Measurements from ENCODE around the gene LRRC36. TPM values are rescaled to one million over a fixed set of nuclear protein-coding genes. Genes with fewer than 3 reads are reported as not detected.

The LRRC36 gene
- total and polyA plus RNA-seq, 2 donors from 2014 or later = 2.6 to 3.1 TPM

DNA sequence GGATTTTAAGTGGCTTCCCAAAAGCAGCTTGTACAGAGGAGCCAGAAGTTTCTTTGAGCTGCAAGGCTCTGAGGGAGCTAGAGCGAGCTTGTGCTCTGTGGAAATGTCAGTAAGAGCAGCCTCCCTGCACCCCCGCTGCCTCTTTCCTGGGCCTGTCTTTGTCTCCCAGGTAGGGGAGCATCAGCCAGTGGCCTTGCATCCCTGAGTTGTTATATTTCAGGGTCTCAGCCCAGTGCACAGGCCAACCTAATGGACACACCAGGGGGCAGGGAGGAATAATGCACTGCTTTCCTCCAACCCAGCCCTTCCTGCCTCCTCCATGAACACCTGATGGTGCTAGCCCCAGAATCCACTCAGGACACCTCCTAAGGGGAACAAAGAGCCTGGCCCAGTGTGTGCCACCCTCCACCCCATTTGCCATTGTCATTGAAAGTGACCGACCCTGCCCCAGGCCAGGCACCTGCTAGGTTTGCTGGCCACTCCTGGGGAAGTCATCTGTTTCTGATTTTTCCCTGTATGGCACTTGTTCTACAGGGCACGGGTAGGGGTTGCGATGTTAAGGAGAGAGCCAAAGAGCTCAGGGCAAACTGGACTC is 60.3 kb downstream of the LRRC36 start:
- Histone ChIP-seq H3K27ac (ENCODE audit: low read depth in 2 of 2, low read length in 2 of 2) (no peak overlapping the region), H3K4me3 (ENCODE audit: low read length in 3 of 3) (no peak overlapping the region), H3K9ac (ENCODE audit: low read length in 3 of 3) (no peak overlapping the region), H3K36me3 (ENCODE audit: control insufficient read depth in 2 of 3, insufficient read depth in 3 of 3, low read length in 3 of 3) (no peaks in the 10 kb centered on the region), H3K27me3 (ENCODE audit: control insufficient read depth, insufficient read depth, low read length) (no peaks in the 10 kb centered on the region), H3K4me1 (ENCODE audit: control insufficient read depth in 2 of 3, insufficient read depth in 2 of 3, low read depth in 1 of 3, low read length in 3 of 3) (peaks cover 0 to 2% (median 0%) of the 10 kb centered on the region in 3 donors), H3K9me3 (ENCODE audit: control insufficient read depth in 2 of 3, insufficient read depth in 1 of 3, low read length in 3 of 3) (no peaks in the 10 kb centered on the region)
- DNase-seq (no peak), FAIRE-seq (no peak)
- intact Hi-C loops (cut with DNase I) = no loop called here
- TF ChIP-seq, protein P1, sequence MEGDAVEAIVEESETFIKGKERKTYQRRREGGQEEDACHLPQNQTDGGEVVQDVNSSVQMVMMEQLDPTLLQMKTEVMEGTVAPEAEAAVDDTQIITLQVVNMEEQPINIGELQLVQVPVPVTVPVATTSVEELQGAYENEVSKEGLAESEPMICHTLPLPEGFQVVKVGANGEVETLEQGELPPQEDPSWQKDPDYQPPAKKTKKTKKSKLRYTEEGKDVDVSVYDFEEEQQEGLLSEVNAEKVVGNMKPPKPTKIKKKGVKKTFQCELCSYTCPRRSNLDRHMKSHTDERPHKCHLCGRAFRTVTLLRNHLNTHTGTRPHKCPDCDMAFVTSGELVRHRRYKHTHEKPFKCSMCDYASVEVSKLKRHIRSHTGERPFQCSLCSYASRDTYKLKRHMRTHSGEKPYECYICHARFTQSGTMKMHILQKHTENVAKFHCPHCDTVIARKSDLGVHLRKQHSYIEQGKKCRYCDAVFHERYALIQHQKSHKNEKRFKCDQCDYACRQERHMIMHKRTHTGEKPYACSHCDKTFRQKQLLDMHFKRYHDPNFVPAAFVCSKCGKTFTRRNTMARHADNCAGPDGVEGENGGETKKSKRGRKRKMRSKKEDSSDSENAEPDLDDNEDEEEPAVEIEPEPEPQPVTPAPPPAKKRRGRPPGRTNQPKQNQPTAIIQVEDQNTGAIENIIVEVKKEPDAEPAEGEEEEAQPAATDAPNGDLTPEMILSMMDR (IDR thresholded peaks at IDR 0.05; ENCODE audit: borderline replicate concordance, extremely low read depth, insufficient read depth) = no peak

DNA sequence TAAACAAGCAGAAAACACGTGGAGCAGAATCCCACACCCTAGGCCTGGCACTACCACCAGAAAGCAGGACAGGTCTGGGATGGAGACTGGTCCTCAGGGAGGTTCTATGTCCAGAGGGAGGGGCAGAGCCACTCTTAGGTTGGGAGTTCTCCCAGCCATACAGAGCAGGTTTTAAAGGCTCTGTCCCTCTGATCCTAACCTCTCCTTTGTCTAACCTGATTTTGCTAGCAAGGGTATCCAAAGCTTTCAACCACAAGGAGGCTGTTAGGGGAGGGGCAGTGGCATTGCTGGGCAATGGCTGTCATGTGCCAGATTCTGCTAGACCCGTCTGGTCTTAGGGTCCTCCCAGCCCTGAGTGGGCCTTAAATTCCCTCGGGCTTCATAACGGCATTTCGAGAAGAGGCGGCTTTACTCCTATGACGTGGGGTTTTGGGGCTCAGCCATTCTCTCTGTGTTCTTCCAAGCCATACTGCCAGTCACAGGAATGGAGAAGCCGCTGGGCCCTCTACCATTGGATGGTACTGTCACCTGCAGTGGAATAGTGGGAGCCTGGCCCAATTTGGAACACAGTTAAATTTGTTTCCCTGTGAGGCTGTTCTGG is 61.0 kb downstream of the LRRC36 start:
- Histone ChIP-seq H3K27me3 (ENCODE audit: control insufficient read depth, insufficient read depth, low read length) (no peaks in the 10 kb centered on the region), H3K27ac (ENCODE audit: low read depth in 2 of 2, low read length in 2 of 2) (no peak overlapping the region), H3K4me1 (ENCODE audit: control insufficient read depth in 2 of 3, insufficient read depth in 2 of 3, low read depth in 1 of 3, low read length in 3 of 3) (peaks cover 0 to 2% (median 0%) of the 10 kb centered on the region in 3 donors), H3K9ac (ENCODE audit: low read length in 3 of 3) (no peak overlapping the region), H3K9me3 (ENCODE audit: control insufficient read depth in 2 of 3, insufficient read depth in 1 of 3, low read length in 3 of 3) (no peaks in the 10 kb centered on the region), H3K4me3 (ENCODE audit: low read length in 3 of 3) (no peak overlapping the region), H3K36me3 (ENCODE audit: control insufficient read depth in 2 of 3, insufficient read depth in 3 of 3, low read length in 3 of 3) (no peaks in the 10 kb centered on the region)
- DNase-seq (no peak), FAIRE-seq (no peak)
- intact Hi-C loops (cut with DNase I) = no loop called here
- TF ChIP-seq, protein P1 (IDR thresholded peaks at IDR 0.05; ENCODE audit: borderline replicate concordance, extremely low read depth, insufficient read depth) = no peak

DNA sequence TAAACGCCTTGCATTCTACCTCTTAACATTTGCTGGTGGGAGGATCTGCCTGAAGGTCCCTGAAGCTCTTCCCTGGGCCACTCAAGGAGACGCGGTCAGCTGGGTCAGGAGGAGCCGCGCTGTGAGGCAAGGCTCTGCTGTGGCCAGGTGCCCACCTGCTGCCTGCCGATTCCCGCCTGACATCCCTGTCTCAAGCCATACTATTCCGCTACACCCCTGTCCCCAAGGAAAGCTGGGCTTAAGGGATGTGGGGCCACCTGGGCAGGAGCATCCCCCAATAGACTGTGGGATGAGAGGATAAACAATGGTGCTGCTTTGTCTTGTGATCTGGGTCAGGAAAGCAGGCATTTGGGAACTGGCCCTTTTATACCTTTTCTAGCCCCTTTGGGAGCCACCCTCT is 61.6 kb downstream of the LRRC36 start:
- no peak for DNase-seq
- Histone ChIP-seq H3K36me3 (ENCODE audit: control insufficient read depth in 2 of 3, insufficient read depth in 3 of 3, low read length in 3 of 3) (no peaks in the 10 kb centered on the region), H3K27ac (ENCODE audit: low read depth in 2 of 2, low read length in 2 of 2) (no peak overlapping the region), H3K4me3 (ENCODE audit: low read length in 3 of 3) (no peak overlapping the region), H3K27me3 (ENCODE audit: control insufficient read depth, insufficient read depth, low read length) (no peaks in the 10 kb centered on the region), H3K9ac (ENCODE audit: low read length in 3 of 3) (no peak overlapping the region), H3K9me3 (ENCODE audit: control insufficient read depth in 2 of 3, insufficient read depth in 1 of 3, low read length in 3 of 3) (no peaks in the 10 kb centered on the region), H3K4me1 (ENCODE audit: control insufficient read depth in 2 of 3, insufficient read depth in 2 of 3, low read depth in 1 of 3, low read length in 3 of 3) (peaks cover 0 to 8% (median 0%) of the 10 kb centered on the region in 3 donors)
- FAIRE-seq = no peak
- TF ChIP-seq, protein P1 (IDR thresholded peaks at IDR 0.05; ENCODE audit: borderline replicate concordance, extremely low read depth, insufficient read depth) = no peak
- intact Hi-C loops (cut with DNase I) = no loop called here

Data from kidney (tissue), 14 donors.